A549 (cell line): ENCODE measurements around the gene DNAJC5.

Source experiments
- CTCF ChIP-seq: fragments of >200 bp; sonication (Bioruptor Twin); formaldehyde crosslinking; IDR thresholded peaks from 3 replicates; pipeline ENCODE4 v1.5.1; 2016
- JUNB ChIP-seq: fragments of >200 bp; sonication (Bioruptor Twin); formaldehyde crosslinking; IDR thresholded peaks from 2 replicates; pipeline ENCODE4 v1.6.1; 2016
- KDM1A ChIP-seq: fragments of 200-600 bp; sonication (generic); IDR thresholded peaks from 2 replicates; pipeline ENCODE4 v1.6.1; 2016; ENCODE audit warnings: low read depth, mild to moderate bottlenecking
- RAD21 ChIP-seq, 2 experiments: fragments of >200 bp in 1 of 2; sonication (Bioruptor Twin) in 1 of 2; formaldehyde crosslinking in 1 of 2; IDR thresholded peaks in 1 of 2; conservative IDR thresholded peaks in 1 of 2; 2 replicates in 1 of 2; 3 replicates in 1 of 2; pipeline ENCODE4 v1.6.1; 2012 to 2018; ENCODE audit warnings: inconsistent platforms in 1 of 2

- TF ChIP-seq CTCF (no peak), JUNB (no peak), KDM1A (no peak), RAD21 (conservative IDR thresholded peaks at IDR 0.05 in 1 of 2, IDR thresholded peaks at IDR 0.05 in 1 of 2) (no peak)
Observed at GRCh38 chr20:63967330-63968135, 72.6 kb downstream of the DNAJC5 start.
